ENCODE data around the gene PHF14.

DNA sequence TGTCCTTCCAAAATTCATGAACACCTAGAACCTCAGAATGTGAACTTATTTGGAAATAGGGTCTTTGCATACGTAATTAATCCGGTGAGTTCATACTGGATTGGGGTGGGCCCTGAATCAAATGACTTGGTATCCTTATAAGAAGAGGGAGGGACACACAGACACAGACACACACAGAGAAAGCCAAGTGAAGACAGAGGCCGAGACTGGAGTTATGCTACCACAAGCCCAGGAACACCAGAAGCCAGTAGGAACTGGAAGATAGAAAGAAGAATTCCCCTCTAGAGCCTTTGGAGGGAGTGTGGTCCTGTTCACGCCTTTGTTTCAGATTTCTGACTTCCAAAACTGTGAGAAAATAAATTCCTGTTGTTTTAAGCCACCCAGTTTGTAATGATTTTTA, 17.1 kb upstream of the PHF14 start:
- TF ChIP-seq, protein P1, sequence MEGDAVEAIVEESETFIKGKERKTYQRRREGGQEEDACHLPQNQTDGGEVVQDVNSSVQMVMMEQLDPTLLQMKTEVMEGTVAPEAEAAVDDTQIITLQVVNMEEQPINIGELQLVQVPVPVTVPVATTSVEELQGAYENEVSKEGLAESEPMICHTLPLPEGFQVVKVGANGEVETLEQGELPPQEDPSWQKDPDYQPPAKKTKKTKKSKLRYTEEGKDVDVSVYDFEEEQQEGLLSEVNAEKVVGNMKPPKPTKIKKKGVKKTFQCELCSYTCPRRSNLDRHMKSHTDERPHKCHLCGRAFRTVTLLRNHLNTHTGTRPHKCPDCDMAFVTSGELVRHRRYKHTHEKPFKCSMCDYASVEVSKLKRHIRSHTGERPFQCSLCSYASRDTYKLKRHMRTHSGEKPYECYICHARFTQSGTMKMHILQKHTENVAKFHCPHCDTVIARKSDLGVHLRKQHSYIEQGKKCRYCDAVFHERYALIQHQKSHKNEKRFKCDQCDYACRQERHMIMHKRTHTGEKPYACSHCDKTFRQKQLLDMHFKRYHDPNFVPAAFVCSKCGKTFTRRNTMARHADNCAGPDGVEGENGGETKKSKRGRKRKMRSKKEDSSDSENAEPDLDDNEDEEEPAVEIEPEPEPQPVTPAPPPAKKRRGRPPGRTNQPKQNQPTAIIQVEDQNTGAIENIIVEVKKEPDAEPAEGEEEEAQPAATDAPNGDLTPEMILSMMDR (conservative IDR thresholded peaks at IDR 0.05 in 1 of 2, IDR thresholded peaks at IDR 0.05 in 1 of 2; ENCODE audit: extremely low read depth in 1 of 2, insufficient read depth in 1 of 2, low read depth in 1 of 2, low read length in 2 of 2): no peak
- TF ChIP-seq EZH2 (IDR thresholded peaks at IDR 0.05; ENCODE audit: borderline replicate concordance, low read length): no peak
